Measurements from ENCODE around the gene MAML3. TPM values are rescaled to one million over a fixed set of nuclear protein-coding genes. Genes with fewer than 3 reads are reported as not detected.

MAML3 gene
- total RNA-seq, 4 donors from 2014 or later: 21.2 to 28.4 (median 22.1) TPM

GRCh38 chr4:140138428-140138827 lies 15.6 kb downstream of the MAML3 start:
- 84 to 85% methylated on average over 6 of the region's 6 CpGs for WGBS, 2 donors
- H3K4me3 ChIP-seq (ENCODE audit: low read depth, poor library complexity, severe bottlenecking): no peak overlapping the region
- intact Hi-C loops (cut with DNase I; ENCODE audit: low total_unique reads): no loop called here
- no peak for TF ChIP-seq CTCF (IDR thresholded peaks at IDR 0.05)
- TF ChIP-seq POLR2A (IDR thresholded peaks at IDR 0.05): no peak
- no peak for DNase-seq (ENCODE audit: low spot score in 2 of 2)

- no peak overlapping the region for H3K4me3 ChIP-seq (ENCODE audit: low read depth, poor library complexity, severe bottlenecking)
- no peak for DNase-seq (ENCODE audit: low spot score in 2 of 2)
- intact Hi-C loops (cut with DNase I; ENCODE audit: low total_unique reads): no loop called here
- TF ChIP-seq POLR2A (IDR thresholded peaks at IDR 0.05): no peak
- TF ChIP-seq CTCF (IDR thresholded peaks at IDR 0.05): no peak
- WGBS, 2 donors: 63 to 78% methylated on average over 3 of the region's 3 CpGs
These were observed 16.3 kb downstream of the MAML3 start for GRCh38 chr4:140137671-140138070.

- no peak for TF ChIP-seq POLR2A (IDR thresholded peaks at IDR 0.05)
- TF ChIP-seq CTCF (IDR thresholded peaks at IDR 0.05): no peak
- no peak overlapping the region for H3K4me3 ChIP-seq (ENCODE audit: low read depth, poor library complexity, severe bottlenecking)
- no peak for DNase-seq (ENCODE audit: low spot score in 2 of 2)
- WGBS, 2 donors: 76 to 80% methylated on average over 4 of the region's 4 CpGs
- intact Hi-C loops (cut with DNase I; ENCODE audit: low total_unique reads): no loop called here
These were observed 17.5 kb downstream of the MAML3 start for GRCh38 chr4:140136509-140136908.

GRCh38 chr4:140135529-140136088 lies 18.4 kb downstream of the MAML3 start:
- intact Hi-C loops (cut with DNase I; ENCODE audit: low total_unique reads): no loop called here
- TF ChIP-seq POLR2A (IDR thresholded peaks at IDR 0.05) (no peak), CTCF (IDR thresholded peaks at IDR 0.05) (no peak)
- DNase-seq (ENCODE audit: low spot score in 2 of 2): no peak
- H3K4me3 ChIP-seq (ENCODE audit: low read depth, poor library complexity, severe bottlenecking): no peak overlapping the region
- WGBS, 2 donors: 49 to 60% methylated on average over 8 of the region's 8 CpGs

GRCh38 chr4:140134746-140135425 lies 19.1 kb downstream of the MAML3 start:
- intact Hi-C loops (cut with DNase I; ENCODE audit: low total_unique reads): no loop called here
- WGBS, 2 donors: 86 to 91% methylated on average over 9 of the region's 9 CpGs

More at GRCh38 chr4:140134746-140135425, 19.1 kb downstream of the MAML3 start:
- no peak overlapping the region for H3K4me3 ChIP-seq (ENCODE audit: low read depth, poor library complexity, severe bottlenecking)
- DNase-seq (ENCODE audit: low spot score in 2 of 2): no peak
- TF ChIP-seq POLR2A (IDR thresholded peaks at IDR 0.05) (no peak), CTCF (IDR thresholded peaks at IDR 0.05) (no peak)

Data from lower leg skin (tissue), 4 donors.